ENCODE results near the gene NPAS3.

GRCh38 chr14:33486332-33486890, 547.7 kb downstream of the NPAS3 start:
- TF ChIP-seq EZH2phosphoT487 (IDR thresholded peaks at IDR 0.05; ENCODE audit: low read depth) = no peak
- no peak for TF ChIP-seq CTCF (IDR thresholded peaks at IDR 0.05; ENCODE audit: low read depth, low read length)

All from OCI-LY3 (cell line).